ENCODE results near the gene MYG1.

Gene MYG1

GRCh38 chr12:53254816-53255545 lies 44.5 kb upstream of the MYG1 start:
- H4K91ac ChIP-seq (ENCODE audit: low read depth, low read length) = no peak overlapping the region
- H3K18ac ChIP-seq (ENCODE audit: low read length) = no peak overlapping the region
- no peak overlapping the region for H3K14ac ChIP-seq (ENCODE audit: low read length)
- no peak overlapping the region for H4K8ac ChIP-seq (ENCODE audit: low read depth, low read length)
- WGBS (ENCODE audit: extremely low coverage, insufficient coverage, insufficient read length) = no CpG with 5 or more reads among the region's 1 CpG
- H3K4me1 ChIP-seq (ENCODE audit: control insufficient read depth in 1 of 2, insufficient read depth in 2 of 2, low read length in 2 of 2) = peaks cover 12 to 22% of the 10 kb centered on the region in 2 experiments
- H3K9me3 ChIP-seq (ENCODE audit: insufficient read depth, low read depth, low read length) = no peaks in the 10 kb centered on the region
- H2BK120ac ChIP-seq (ENCODE audit: insufficient read depth, low read length, poor library complexity) = no peak overlapping the region
- H3K27me3 ChIP-seq (ENCODE audit: insufficient read depth, low read length) = no peaks in the 10 kb centered on the region
- peaks cover 7% of the 10 kb centered on the region for H3K79me1 ChIP-seq (ENCODE audit: low read length)
- H3K4me2 ChIP-seq (ENCODE audit: low read length) = no peak overlapping the region
- H3K9ac ChIP-seq (ENCODE audit: low read length) = peak overlapping the region; percentile 37
- no peak overlapping the region for H2BK5ac ChIP-seq (ENCODE audit: low read depth, low read length, poor library complexity)
- H2AFZ ChIP-seq (ENCODE audit: insufficient read depth, low read length, poor library complexity) = no peak overlapping the region
- no peak overlapping the region for H3K27ac ChIP-seq (ENCODE audit: low read depth, low read length)
- no peak overlapping the region for H3K4ac ChIP-seq (ENCODE audit: low read depth, low read length)
- no peak overlapping the region for H2BK12ac ChIP-seq (ENCODE audit: low read length)
- no peak overlapping the region for H3K23ac ChIP-seq (ENCODE audit: low read length)
- no peak overlapping the region for H3K4me3 ChIP-seq (ENCODE audit: low read depth, low read length)
- H3K79me2 ChIP-seq (ENCODE audit: control insufficient read depth, insufficient read depth, low read length, poor library complexity) = peaks cover 3% of the 10 kb centered on the region
- H2AK5ac ChIP-seq (ENCODE audit: low read length) = no peak overlapping the region
- no peak overlapping the region for H4K12ac ChIP-seq (ENCODE audit: low read depth, low read length)
- DNase-seq = no peak
- peaks cover 11 to 13% of the 10 kb centered on the region in 2 experiments for H3K36me3 ChIP-seq (ENCODE audit: control insufficient read depth in 1 of 2, insufficient read depth in 2 of 2, low read length in 2 of 2)

GRCh38 chr12:53255996-53256395 lies 43.5 kb upstream of the MYG1 start:
- H3K36me3 ChIP-seq (ENCODE audit: control insufficient read depth in 1 of 2, insufficient read depth in 2 of 2, low read length in 2 of 2) = peaks cover 11 to 13% of the 10 kb centered on the region in 2 experiments
- no peak overlapping the region for H2BK120ac ChIP-seq (ENCODE audit: insufficient read depth, low read length, poor library complexity)
- no peak overlapping the region for H3K27ac ChIP-seq (ENCODE audit: low read depth, low read length)
- H3K4me2 ChIP-seq (ENCODE audit: low read length) = no peak overlapping the region
- no peak overlapping the region for H4K8ac ChIP-seq (ENCODE audit: low read depth, low read length)
- H3K4me3 ChIP-seq (ENCODE audit: low read depth, low read length) = no peak overlapping the region
- no peak overlapping the region for H3K18ac ChIP-seq (ENCODE audit: low read length)
- no peak overlapping the region for H3K23ac ChIP-seq (ENCODE audit: low read length)
- H3K14ac ChIP-seq (ENCODE audit: low read length) = no peak overlapping the region
- H2AK5ac ChIP-seq (ENCODE audit: low read length) = no peak overlapping the region
- WGBS (ENCODE audit: extremely low coverage, insufficient coverage, insufficient read length) = no CpG with 5 or more reads among the region's 3 CpGs
- H2BK12ac ChIP-seq (ENCODE audit: low read length) = no peak overlapping the region
- H2BK5ac ChIP-seq (ENCODE audit: low read depth, low read length, poor library complexity) = no peak overlapping the region
- no peak for DNase-seq
- H3K4ac ChIP-seq (ENCODE audit: low read depth, low read length) = no peak overlapping the region
- no peak overlapping the region for H2AFZ ChIP-seq (ENCODE audit: insufficient read depth, low read length, poor library complexity)
- H3K79me2 ChIP-seq (ENCODE audit: control insufficient read depth, insufficient read depth, low read length, poor library complexity) = peaks cover 3% of the 10 kb centered on the region
- H3K79me1 ChIP-seq (ENCODE audit: low read length) = peaks cover 7% of the 10 kb centered on the region
- no peaks in the 10 kb centered on the region for H3K9me3 ChIP-seq (ENCODE audit: insufficient read depth, low read depth, low read length)
- no peak overlapping the region for H4K12ac ChIP-seq (ENCODE audit: low read depth, low read length)
- H4K91ac ChIP-seq (ENCODE audit: low read depth, low read length) = no peak overlapping the region
- H3K9ac ChIP-seq (ENCODE audit: low read length) = no peak overlapping the region
- H3K4me1 ChIP-seq (ENCODE audit: control insufficient read depth in 1 of 2, insufficient read depth in 2 of 2, low read length in 2 of 2) = peaks cover 12 to 22% of the 10 kb centered on the region in 2 experiments
- no peaks in the 10 kb centered on the region for H3K27me3 ChIP-seq (ENCODE audit: insufficient read depth, low read length)

- H3K27me3 ChIP-seq (ENCODE audit: insufficient read depth, low read length) = no peaks in the 10 kb centered on the region
Measured at GRCh38 chr12:53258541-53259539, 40.7 kb upstream of the MYG1 start.

GRCh38 chr12:53259891-53260290 lies 39.6 kb upstream of the MYG1 start:
- H3K14ac ChIP-seq (ENCODE audit: low read length) = no peak overlapping the region
- H3K23ac ChIP-seq (ENCODE audit: low read length) = no peak overlapping the region
- no peak overlapping the region for H3K4ac ChIP-seq (ENCODE audit: low read depth, low read length)
- no CpG with 5 or more reads among the region's 6 CpGs for WGBS (ENCODE audit: extremely low coverage, insufficient coverage, insufficient read length)
- H2BK120ac ChIP-seq (ENCODE audit: insufficient read depth, low read length, poor library complexity) = no peak overlapping the region
- H3K79me2 ChIP-seq (ENCODE audit: control insufficient read depth, insufficient read depth, low read length, poor library complexity) = no peaks in the 10 kb centered on the region
- no peak overlapping the region for H2BK12ac ChIP-seq (ENCODE audit: low read length)
- H4K12ac ChIP-seq (ENCODE audit: low read depth, low read length) = no peak overlapping the region
- no peak overlapping the region for H2BK5ac ChIP-seq (ENCODE audit: low read depth, low read length, poor library complexity)
- no peak overlapping the region for H3K4me2 ChIP-seq (ENCODE audit: low read length)
- H2AK5ac ChIP-seq (ENCODE audit: low read length) = no peak overlapping the region
- no peaks in the 10 kb centered on the region for H3K27me3 ChIP-seq (ENCODE audit: insufficient read depth, low read length)
- H3K79me1 ChIP-seq (ENCODE audit: low read length) = no peaks in the 10 kb centered on the region
- no peak overlapping the region for H3K18ac ChIP-seq (ENCODE audit: low read length)
- H3K9ac ChIP-seq (ENCODE audit: low read length) = no peak overlapping the region
- H4K91ac ChIP-seq (ENCODE audit: low read depth, low read length) = no peak overlapping the region
- no peak overlapping the region for H3K27ac ChIP-seq (ENCODE audit: low read depth, low read length)
- DNase-seq = no peak
- no peak overlapping the region for H3K4me3 ChIP-seq (ENCODE audit: low read depth, low read length)
- no peaks in the 10 kb centered on the region for H3K9me3 ChIP-seq (ENCODE audit: insufficient read depth, low read depth, low read length)
- peaks cover 0 to 2% of the 10 kb centered on the region in 2 experiments for H3K36me3 ChIP-seq (ENCODE audit: control insufficient read depth in 1 of 2, insufficient read depth in 2 of 2, low read length in 2 of 2)
- H3K4me1 ChIP-seq (ENCODE audit: control insufficient read depth in 1 of 2, insufficient read depth in 2 of 2, low read length in 2 of 2) = peaks cover 0 to 6% of the 10 kb centered on the region in 2 experiments
- H2AFZ ChIP-seq (ENCODE audit: insufficient read depth, low read length, poor library complexity) = no peak overlapping the region
- no peak overlapping the region for H4K8ac ChIP-seq (ENCODE audit: low read depth, low read length)

More at GRCh38 chr12:53258541-53259539, 40.7 kb upstream of the MYG1 start:
- no peak overlapping the region for H2BK12ac ChIP-seq (ENCODE audit: low read length)
- no peak overlapping the region for H2AFZ ChIP-seq (ENCODE audit: insufficient read depth, low read length, poor library complexity)
- H4K12ac ChIP-seq (ENCODE audit: low read depth, low read length) = no peak overlapping the region
- no peak overlapping the region for H4K8ac ChIP-seq (ENCODE audit: low read depth, low read length)
- no peak overlapping the region for H4K91ac ChIP-seq (ENCODE audit: low read depth, low read length)
- no CpG with 5 or more reads among the region's 7 CpGs for WGBS (ENCODE audit: extremely low coverage, insufficient coverage, insufficient read length)
- no peak overlapping the region for H2BK5ac ChIP-seq (ENCODE audit: low read depth, low read length, poor library complexity)
- no peak overlapping the region for H3K14ac ChIP-seq (ENCODE audit: low read length)
- H3K4me2 ChIP-seq (ENCODE audit: low read length) = no peak overlapping the region
- no peak overlapping the region for H3K23ac ChIP-seq (ENCODE audit: low read length)
- H3K36me3 ChIP-seq (ENCODE audit: control insufficient read depth in 1 of 2, insufficient read depth in 2 of 2, low read length in 2 of 2) = peaks cover 2 to 6% of the 10 kb centered on the region in 2 experiments
- no peaks in the 10 kb centered on the region for H3K79me1 ChIP-seq (ENCODE audit: low read length)
- H3K9ac ChIP-seq (ENCODE audit: low read length) = no peak overlapping the region
- no peak overlapping the region for H2AK5ac ChIP-seq (ENCODE audit: low read length)
- H3K9me3 ChIP-seq (ENCODE audit: insufficient read depth, low read depth, low read length) = no peaks in the 10 kb centered on the region
- H3K4ac ChIP-seq (ENCODE audit: low read depth, low read length) = no peak overlapping the region
- DNase-seq = no peak
- H3K79me2 ChIP-seq (ENCODE audit: control insufficient read depth, insufficient read depth, low read length, poor library complexity) = no peaks in the 10 kb centered on the region
- H2BK120ac ChIP-seq (ENCODE audit: insufficient read depth, low read length, poor library complexity) = no peak overlapping the region
- no peak overlapping the region for H3K4me3 ChIP-seq (ENCODE audit: low read depth, low read length)
- peaks cover 0 to 7% of the 10 kb centered on the region in 2 experiments for H3K4me1 ChIP-seq (ENCODE audit: control insufficient read depth in 1 of 2, insufficient read depth in 2 of 2, low read length in 2 of 2)
- H3K27ac ChIP-seq (ENCODE audit: low read depth, low read length) = no peak overlapping the region
- H3K18ac ChIP-seq (ENCODE audit: low read length) = no peak overlapping the region
